Aorta (tissue), 5 donors: Measurements from ENCODE around the gene POLR2J3. TPM values are rescaled to one million over a fixed set of nuclear protein-coding genes. Genes with fewer than 3 reads are reported as not detected.
"Not testable (repeated sequence)": the region's sequence is repeated elsewhere in the genome, so short reads cannot be mapped to it uniquely, and the experiment has no call there.

Source experiments
- ATAC-seq: fragments of 200-7000 bp; cut with Tn5 transposase; one replicate; pipeline ENCODE4 v1.9.1; 2022; ENCODE audit warnings: moderate library complexity; ENCODE audit not compliant: low FRiP score
- DNase-seq, 2 donors: peaks; one replicate each; pipeline ENCODE4 v3.0.0-alpha.2; 2020
- H3K27ac ChIP-seq, 2 donors: one replicate each; pipeline ENCODE4 v1.5.1; 2013; ENCODE audit warnings: low read length in 2 of 2, mild to moderate bottlenecking in 2 of 2, moderate library complexity in 2 of 2, control low read depth in 1 of 2, inconsistent platforms in 1 of 2, low read depth in 1 of 2
- H3K27me3 ChIP-seq, 2 donors: one replicate each; pipeline ENCODE4 v1.6.1; 2013; ENCODE audit warnings: control low read depth in 1 of 2, low read length in 1 of 2, mild to moderate bottlenecking in 1 of 2, moderate library complexity in 1 of 2; ENCODE audit not compliant: insufficient read depth in 2 of 2, control insufficient read depth in 1 of 2
- H3K36me3 ChIP-seq, 2 donors: one replicate each; pipeline ENCODE4 v1.6.1; 2013; ENCODE audit warnings: control low read depth in 1 of 2, low read length in 1 of 2, mild to moderate bottlenecking in 1 of 2; ENCODE audit not compliant: insufficient read depth in 2 of 2, control insufficient read depth in 1 of 2
- H3K4me1 ChIP-seq, 2 donors: one replicate each; pipeline ENCODE4 v1.6.1; 2013; ENCODE audit warnings: low read length in 2 of 2, control low read depth in 1 of 2, mild to moderate bottlenecking in 1 of 2, moderate library complexity in 1 of 2; ENCODE audit not compliant: insufficient read depth in 2 of 2, control insufficient read depth in 1 of 2
- H3K4me3 ChIP-seq, 2 donors: one replicate each; pipeline ENCODE4 v1.5.1; 2013; ENCODE audit warnings: low read length in 2 of 2, control low read depth in 1 of 2, mild to moderate bottlenecking in 1 of 2
- H3K9me3 ChIP-seq: one replicate; pipeline ENCODE4 v1.6.1; 2013; ENCODE audit warnings: mild to moderate bottlenecking, low read length; ENCODE audit not compliant: control insufficient read depth
- WGBS, 2 donors: extraction: QIAGEN DNeasy Blood & Tissue Kit; methylation state at CpG; one replicate each; pipeline ENCODE4 v1.1.7; 2013; 5-methylcytosine and 5-hydroxymethylcytosine counted together
- intact Hi-C, 2 donors: fragments of 100-400 bp; cut with DNase I; formaldehyde crosslinking; loops; one replicate each; pipeline versions ENCODE4 v1.14.2 to v1.15.0; 2022
- long read RNA-seq, 2 donors: library from polyadenylated mRNA; unstranded; transcript quantifications; one replicate each; pipeline ENCODE4 v2.0.0, GENCODE V29; 2020 to 2021
- polyA plus RNA-seq, 2 donors: library from polyadenylated mRNA; stranded (reverse); fragments of 200-250 nt; gene quantifications; one replicate each; pipeline ENCODE4 v1.2.3, GENCODE V29; 2013
- total RNA-seq, 2 donors: library from RNA; stranded (reverse); fragmentation: NEBNext Ultra II Directional; extraction: Animal tissue kit (Norgen Biotek cat#: 25700); gene quantifications; one replicate each; pipeline ENCODE4 v1.2.1, GENCODE V29; 2021
- donor health status: healthy with polysubstance abuse.
- donor health status: Bipolar disorder and iron deficiency.
- donor health status: DM: no; HTN: no; CAD: no.
- donor health status: DM: no; HTN: no; CAD: no.
- donor health status: DM: yes; HTN: yes; CAD: no.

The POLR2J3 gene
- total RNA-seq (10 to 100 TPM; 27.5 to 69.9 TPM), polyA plus RNA-seq (10 to 100 TPM; 35.4 to 64.7 TPM)
- long read RNA-seq, donor 1, full-length matches to known transcripts = 17 of 24 reads
- long read RNA-seq, donor 1, partial matches to known transcripts = 0 of 24 reads
- long read RNA-seq, donor 1, other reads (novel, unspliced or antisense) = 7 of 24 reads
- long read RNA-seq, donor 2, full-length matches to known transcripts = 8 of 11 reads
- long read RNA-seq, donor 2, partial matches to known transcripts = 0 of 11 reads
- long read RNA-seq, donor 2, other reads (novel, unspliced or antisense) = 3 of 11 reads

- H3K27ac ChIP-seq, H3K9me3 ChIP-seq, H3K27me3 ChIP-seq, H3K36me3 ChIP-seq, H3K4me1 ChIP-seq, intact Hi-C loops: not testable (repeated sequence)
- peak; percentile 98 to 100 for DNase-seq
- peak within 1 kb of the TSS; percentile 34 to 64 for H3K4me3 ChIP-seq
- peak; percentile 99 for ATAC-seq
- 0 to 1% methylated on average over 47 to 54 of the region's 64 CpGs for WGBS, 2 donors
These were observed at the start of gene POLR2J3 for GRCh38 chr7:102572261-102573239. Gene POLR2J3, minus strand, starts transcription at chr7:102572583. Its CDS starts 62 bp downstream, at chr7:102572521.

- H3K36me3 ChIP-seq, H3K27ac ChIP-seq, ATAC-seq, H3K27me3 ChIP-seq, H3K4me1 ChIP-seq, H3K4me3 ChIP-seq, intact Hi-C loops, H3K9me3 ChIP-seq: not testable (repeated sequence)
- 85% methylated on average over 3 to 5 of the region's 8 CpGs for WGBS, 2 donors
- DNase-seq = peak in 1 of 2 donors; percentile 15
These were observed 45.7 kb upstream of the POLR2J3 start for GRCh38 chr7:102618122-102618521.

GRCh38 chr7:102616507-102617125, 44.2 kb upstream of the POLR2J3 start, which contains the start of gene RASA4:
Gene RASA4, minus strand, starts transcription at chr7:102616756. Its CDS starts 67 bp downstream, at chr7:102616689.
- intact Hi-C loops, H3K4me1 ChIP-seq, H3K9me3 ChIP-seq, H3K27ac ChIP-seq, H3K36me3 ChIP-seq, H3K27me3 ChIP-seq: not testable (repeated sequence)
- WGBS, 2 donors = 0% methylated on average over 18 to 29 of the region's 62 CpGs
- ATAC-seq = peak; percentile 91
- peak within 1 kb of the TSS; percentile 36 to 64 for H3K4me3 ChIP-seq
- peak; percentile 70 to 80 for DNase-seq

- H3K4me3 ChIP-seq, ATAC-seq, DNase-seq, H3K9me3 ChIP-seq, H3K4me1 ChIP-seq, H3K27me3 ChIP-seq, H3K36me3 ChIP-seq, H3K27ac ChIP-seq, intact Hi-C loops: not testable (repeated sequence)
- WGBS, 2 donors = no CpG with 5 or more reads among the region's 10 CpGs
These were observed 43.5 kb upstream of the POLR2J3 start for GRCh38 chr7:102615930-102616329.

- H3K27me3 ChIP-seq, H3K9me3 ChIP-seq, intact Hi-C loops, H3K4me3 ChIP-seq, H3K27ac ChIP-seq, DNase-seq, H3K36me3 ChIP-seq, H3K4me1 ChIP-seq: not testable (repeated sequence)
- peak; percentile 0 for ATAC-seq
- WGBS, 2 donors = no CpG with 5 or more reads among the region's 3 CpGs
These were observed 42.5 kb upstream of the POLR2J3 start for GRCh38 chr7:102614873-102615272.

- H3K36me3 ChIP-seq, H3K4me3 ChIP-seq, DNase-seq, H3K27ac ChIP-seq, H3K27me3 ChIP-seq, intact Hi-C loops, H3K9me3 ChIP-seq, H3K4me1 ChIP-seq: not testable (repeated sequence)
- WGBS, 2 donors = no CpG with 5 or more reads among the region's 4 CpGs
- peak; percentile 42 for ATAC-seq
These were observed 41.9 kb upstream of the POLR2J3 start for GRCh38 chr7:102614346-102614697.

- ATAC-seq, H3K4me1 ChIP-seq, H3K4me3 ChIP-seq, intact Hi-C loops, H3K36me3 ChIP-seq, H3K27ac ChIP-seq, H3K9me3 ChIP-seq, H3K27me3 ChIP-seq: not testable (repeated sequence)
- peak in 1 of 2 donors; percentile 50 for DNase-seq
- 22 to 29% methylated on average over 4 to 5 of the region's 15 CpGs for WGBS, 2 donors
These were observed 41.4 kb upstream of the POLR2J3 start for GRCh38 chr7:102613575-102614345.

GRCh38 chr7:102611675-102612325, 39.4 kb upstream of the POLR2J3 start:
- 27 to 34% methylated on average over 7 to 8 of the region's 10 CpGs for WGBS, 2 donors

More at GRCh38 chr7:102611675-102612325, 39.4 kb upstream of the POLR2J3 start:
- peak; percentile 64 to 80 for DNase-seq
- intact Hi-C loops, H3K4me1 ChIP-seq, H3K27me3 ChIP-seq, H3K27ac ChIP-seq, ATAC-seq, H3K9me3 ChIP-seq, H3K36me3 ChIP-seq, H3K4me3 ChIP-seq: not testable (repeated sequence)
